Cerebellar cortex (tissue), 1 donor: ENCODE results near the gene PYM1.

ENCODE experiments used
- DNase-seq: peaks from one replicate; pipeline ENCODE4 v3.0.0-alpha.2; 2015; ENCODE audit warnings: low spot score

PYM1 gene

DNA sequence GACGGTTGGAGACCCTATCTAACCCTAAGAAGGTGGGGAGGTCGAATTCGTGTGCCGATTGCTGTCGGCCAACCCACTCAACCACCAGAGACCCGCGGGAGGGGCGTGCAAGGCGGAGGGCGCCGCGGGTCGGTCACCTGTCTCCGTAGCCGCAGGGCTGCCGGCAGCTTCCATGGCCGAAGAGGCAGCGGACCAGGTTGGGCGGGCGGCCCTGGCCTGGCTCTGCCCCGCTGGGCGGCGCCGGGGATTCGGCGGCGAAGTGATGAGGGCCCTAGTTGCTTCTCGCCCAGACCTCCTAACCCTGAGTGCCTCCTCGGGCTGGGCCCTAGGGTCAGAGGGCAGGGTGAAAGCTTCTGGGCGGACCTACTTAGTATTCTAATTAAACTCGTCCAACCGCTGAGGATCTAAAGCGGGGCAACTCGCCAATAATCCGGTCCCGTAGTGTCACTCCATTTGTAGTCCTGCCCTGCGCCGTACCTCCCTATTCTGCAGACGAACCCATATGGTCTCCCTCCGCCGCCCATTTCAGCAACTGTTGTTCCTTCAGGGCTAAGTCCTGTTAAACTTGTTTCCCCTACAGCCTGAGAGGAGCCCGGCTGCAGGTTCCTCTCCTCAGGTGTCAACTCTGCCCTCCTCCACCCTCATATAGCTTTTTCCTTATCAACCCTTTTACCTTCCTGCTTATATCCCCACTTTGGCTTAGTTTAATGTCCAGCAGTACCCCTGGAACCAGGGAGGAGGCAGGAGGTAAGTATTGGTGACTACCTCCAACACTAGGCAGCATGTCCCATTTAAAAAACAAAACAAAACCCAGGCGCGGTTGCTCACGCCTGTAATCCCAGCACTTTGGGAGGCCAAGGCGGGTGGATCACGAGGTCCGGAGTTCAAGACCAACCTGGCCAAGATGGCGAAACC, at the start of gene PYM1:
Gene PYM1 (minus strand): TSS at position 307 of the 915 bp plus-strand sequence. CDS start 133 bp downstream, at position 174.
- peak; percentile 93 for DNase-seq

DNA sequence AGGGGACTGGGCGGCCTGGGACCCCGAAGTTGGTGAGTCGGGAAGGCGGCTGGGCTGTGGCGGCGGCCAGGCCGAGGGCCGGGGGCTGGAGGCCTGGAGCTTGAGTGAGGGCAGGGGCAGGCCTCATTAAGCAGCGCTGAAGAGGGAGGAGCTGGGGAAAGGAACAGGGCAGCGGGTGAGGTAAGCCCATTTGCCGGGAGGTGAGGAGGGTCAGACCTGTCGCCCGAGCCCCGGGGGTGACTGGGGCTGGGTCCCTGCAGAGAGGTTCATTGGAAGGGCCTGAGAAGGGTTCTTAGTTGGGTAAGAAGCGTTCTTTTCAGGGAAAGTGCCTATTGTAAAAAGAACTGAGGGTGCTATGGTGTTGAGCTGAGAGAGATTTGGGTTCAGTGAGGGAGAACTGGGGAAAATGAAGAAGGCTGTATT, 46.6 kb upstream of the PYM1 start:
- DNase-seq: peak; percentile 44

DNA sequence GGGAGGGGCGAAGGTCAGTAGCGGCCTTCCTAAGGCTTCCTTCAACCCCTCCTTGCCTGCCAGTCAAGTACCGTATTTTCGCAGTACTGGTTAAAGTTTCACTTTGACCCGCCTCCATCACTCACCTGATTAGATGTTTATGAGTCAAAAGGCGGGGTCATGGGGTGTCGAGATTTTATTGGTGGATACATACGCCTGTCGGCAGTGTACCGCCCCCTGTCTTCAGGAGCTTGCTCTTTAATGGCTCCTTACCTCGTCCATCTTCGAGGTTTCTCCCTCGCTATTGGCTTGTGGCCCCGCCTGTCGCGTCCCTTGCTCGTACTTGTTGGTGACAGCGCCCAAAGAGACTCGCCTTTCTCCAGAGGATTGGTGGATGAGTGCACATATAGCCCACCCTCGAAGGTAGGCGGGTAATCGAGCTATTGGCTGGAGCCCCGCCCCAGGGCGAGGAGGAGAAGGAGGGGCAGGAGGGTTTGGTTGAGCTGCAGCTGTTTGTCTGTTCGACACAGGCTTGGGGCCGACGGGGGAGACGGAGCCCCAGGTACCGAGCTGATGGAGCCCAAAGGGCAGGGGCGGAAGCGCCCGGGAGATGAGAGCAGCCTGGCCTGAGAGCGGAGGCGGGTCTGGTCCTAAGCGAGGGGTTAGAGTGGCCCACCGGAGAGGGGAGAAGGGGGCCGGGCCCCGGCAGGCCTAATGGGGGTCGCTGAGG, 46.1 kb upstream of the PYM1 start, which contains the start of gene RAB5B:
Gene RAB5B (plus strand): TSS at position 480 of the 709 bp plus-strand sequence. CDS start 12,883 bp downstream, outside the sequence.
- DNase-seq: peak; percentile 100

DNA sequence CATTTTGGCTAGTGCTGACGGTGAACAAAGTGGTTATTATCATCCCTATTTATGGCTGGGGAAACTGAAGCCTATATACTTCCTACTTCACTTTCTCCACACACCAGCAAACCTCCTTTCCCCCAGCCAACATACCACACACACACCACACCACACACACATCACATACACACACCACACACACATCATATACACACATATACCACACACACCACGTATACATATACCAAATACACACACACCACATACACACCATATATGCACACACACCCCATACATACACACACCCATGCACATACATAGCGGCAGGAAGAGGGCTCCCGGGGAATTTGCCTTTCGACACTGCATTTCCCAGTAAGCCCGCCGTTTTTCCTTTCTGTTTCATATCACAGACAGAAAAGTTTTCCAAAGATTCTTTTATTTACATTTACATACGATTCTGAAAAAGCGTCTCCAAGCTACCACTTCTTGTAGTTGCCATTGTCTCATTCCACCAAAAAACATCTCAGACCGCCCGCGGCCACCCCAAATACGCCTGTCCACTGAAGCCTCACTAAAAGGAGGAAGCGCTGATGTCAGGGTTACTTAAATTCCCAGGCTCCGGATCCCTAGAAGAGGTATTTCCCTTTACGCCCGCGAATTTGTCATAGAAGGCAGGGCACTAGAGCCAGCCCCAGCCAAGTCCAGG, 45.4 kb upstream of the PYM1 start:
- DNase-seq: no peak

DNA sequence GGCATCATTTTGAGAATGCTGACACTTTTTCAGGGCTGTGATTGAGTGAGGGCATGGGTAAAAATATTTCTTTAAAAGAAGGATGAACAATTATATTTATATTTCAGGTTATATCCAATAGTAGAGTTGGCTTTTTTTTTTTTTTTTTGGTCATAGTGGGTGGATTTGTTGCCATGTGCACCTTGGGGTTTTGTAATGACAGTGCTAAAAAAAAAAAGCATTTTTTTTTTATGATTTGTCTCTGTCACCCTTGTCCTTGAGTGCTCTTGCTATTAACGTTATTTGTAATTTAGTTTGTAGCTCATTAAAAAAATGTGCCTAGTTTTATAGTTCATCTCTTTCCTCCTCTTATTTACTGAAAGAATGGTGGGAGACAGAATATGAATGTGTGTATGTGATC, 44.8 kb upstream of the PYM1 start:
- no peak for DNase-seq

DNA sequence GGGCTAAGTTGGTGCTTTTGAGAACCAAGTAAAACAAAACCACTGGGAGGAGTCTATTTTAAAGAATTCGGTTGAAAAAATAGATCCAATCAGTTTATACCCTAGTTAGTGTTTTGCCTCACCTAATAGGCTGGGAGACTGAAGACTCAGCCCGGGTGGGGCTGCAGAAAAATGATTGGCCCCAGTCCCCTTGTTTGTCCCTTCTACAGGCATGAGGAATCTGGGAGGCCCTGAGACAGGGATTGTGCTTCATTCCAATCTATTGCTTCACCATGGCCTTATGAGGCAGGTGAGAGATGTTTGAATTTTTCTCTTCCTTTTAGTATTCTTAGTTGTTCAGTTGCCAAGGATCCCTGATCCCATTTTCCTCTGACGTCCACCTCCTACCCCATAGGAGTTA, 44.3 kb upstream of the PYM1 start:
- DNase-seq: peak; percentile 21

DNA sequence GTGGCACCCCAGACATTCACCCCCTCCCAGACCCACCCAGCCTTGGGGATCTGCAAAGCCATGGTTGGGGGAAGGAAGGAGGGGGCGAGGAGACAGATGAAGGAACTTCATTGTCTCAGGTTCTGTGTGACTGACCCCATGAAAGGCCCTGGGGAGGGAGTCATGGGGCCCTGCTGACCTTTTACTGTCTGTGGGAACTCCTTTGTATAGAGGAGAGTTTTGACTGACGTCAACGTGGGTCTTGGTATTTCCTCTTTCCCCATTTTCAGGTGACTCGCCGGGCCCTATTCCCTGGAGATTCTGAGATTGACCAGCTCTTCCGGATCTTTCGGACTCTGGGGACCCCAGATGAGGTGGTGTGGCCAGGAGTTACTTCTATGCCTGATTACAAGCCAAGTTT, 43.1 kb upstream of the PYM1 start:
- no peak for DNase-seq

DNA sequence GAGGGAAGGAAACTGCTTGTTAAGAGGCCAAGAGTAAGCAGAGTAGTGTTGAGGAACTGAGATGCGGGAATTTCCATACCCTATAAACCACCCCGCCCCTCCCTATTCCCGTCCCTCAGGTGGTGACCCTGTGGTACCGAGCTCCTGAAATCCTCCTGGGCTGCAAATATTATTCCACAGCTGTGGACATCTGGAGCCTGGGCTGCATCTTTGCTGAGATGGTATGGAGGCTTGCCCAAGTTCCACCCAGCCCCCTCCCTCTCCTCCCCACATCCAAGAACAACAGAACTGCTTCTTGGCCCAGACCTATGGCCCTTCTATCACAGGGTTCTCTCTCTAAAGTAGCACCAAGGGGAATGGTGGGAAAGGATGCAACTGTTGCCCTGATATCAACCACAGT, 41.7 kb upstream of the PYM1 start:
- no peak for DNase-seq

DNA sequence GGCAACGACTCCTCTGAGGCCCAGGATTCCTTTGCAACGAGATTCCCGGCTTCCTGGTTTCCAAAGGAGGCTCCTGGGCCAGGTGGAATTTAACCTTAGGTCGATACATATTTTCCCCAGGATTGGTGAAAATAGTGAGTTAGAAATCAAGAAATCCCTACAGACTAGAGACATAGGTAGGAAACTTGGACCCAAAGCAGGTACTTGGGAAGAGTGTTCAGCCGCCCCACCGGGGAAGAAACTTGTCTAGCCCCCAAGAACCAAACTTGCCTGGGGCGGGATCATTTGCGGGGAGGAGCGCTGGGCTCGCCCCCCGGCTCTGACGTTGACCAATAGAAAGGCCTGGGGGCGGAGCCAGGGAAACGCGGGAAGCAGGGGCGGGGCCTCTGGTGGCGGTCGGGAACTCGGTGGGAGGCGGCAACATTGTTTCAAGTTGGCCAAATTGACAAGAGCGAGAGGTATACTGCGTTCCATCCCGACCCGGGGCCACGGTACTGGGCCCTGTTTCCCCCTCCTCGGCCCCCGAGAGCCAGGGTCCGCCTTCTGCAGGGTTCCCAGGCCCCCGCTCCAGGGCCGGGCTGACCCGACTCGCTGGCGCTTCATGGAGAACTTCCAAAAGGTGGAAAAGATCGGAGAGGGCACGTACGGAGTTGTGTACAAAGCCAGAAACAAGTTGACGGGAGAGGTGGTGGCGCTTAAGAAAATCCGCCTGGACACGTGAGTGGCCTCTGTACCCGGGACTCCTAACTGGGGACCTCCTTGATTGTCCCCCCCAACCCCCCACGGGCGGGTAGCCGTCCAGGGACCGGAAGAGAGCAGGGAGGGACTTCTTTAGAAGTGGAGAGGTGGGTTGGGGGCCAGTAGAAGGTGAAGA, 39.0 kb upstream of the PYM1 start, which contains the start of gene CDK2:
Gene CDK2 (plus strand): TSS at position 423 of the 874 bp plus-strand sequence. CDS start 179 bp downstream, at position 602.
- peak; percentile 84 for DNase-seq

DNA sequence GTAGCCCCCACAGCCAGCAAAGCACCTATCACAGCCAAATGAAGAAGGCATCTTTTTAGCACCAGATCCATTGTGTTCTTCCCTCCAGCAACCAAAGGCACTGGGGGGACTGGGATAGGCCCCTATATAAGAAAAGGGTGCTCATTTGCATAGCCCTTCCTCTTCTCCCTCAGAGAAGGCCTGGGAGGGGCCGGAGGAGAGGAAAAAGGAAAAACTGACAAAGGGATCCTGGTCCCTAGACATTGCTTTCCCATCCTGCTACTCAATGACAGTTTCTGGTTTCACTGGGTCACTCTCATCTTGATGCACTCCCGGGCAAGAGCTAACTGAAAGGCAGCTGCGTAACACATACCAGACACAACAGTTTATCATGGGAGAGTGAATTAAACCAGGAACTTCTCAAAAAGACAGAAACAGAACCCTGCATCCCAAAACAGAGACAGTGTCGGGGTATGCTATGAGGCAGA, 38.3 kb upstream of the PYM1 start, which contains the start of gene PMEL:
Gene PMEL (minus strand): TSS at position 102 of the 467 bp plus-strand sequence. CDS start 31 bp downstream, at position 71.
- DNase-seq: peak; percentile 24

DNA sequence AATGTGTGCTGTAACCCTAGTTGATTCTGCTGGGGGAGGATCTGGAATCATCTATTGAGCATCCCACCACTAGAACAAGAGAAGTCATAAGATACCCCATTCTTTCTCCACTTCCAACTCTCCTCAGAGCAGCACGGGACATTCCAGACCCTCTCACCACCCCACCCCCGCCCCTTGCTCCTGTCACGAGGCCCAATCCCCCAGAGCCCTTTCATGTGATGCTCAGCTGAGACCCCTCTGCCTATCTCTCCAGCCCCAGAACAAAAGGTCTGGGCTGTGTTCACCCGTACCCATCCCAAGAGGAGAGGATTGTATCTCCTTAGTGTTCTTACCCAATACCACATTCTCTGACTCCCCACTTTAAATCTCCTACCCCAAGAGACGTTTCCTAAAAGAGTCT, 37.5 kb upstream of the PYM1 start:
- no peak for DNase-seq

DNA sequence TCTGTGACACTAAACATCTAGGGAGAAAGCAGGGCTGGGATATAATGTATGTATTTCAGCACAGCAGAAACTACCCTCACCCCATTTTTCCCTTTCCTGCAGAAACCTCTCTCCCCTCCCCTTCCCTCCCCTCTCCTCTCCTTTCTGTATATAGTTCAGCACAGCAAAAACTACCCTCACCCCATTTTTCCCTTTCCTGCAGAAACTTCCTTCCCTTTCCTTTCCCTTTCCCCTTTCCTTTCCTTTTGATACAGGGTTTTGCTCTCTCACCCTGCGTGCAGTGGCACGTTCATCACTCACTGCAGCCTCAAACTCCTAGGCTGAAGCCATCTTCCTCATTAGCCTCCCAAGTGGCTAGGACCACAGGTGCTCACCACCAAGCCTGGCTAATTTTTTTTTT, 36.1 kb upstream of the PYM1 start:
- DNase-seq: no peak

DNA sequence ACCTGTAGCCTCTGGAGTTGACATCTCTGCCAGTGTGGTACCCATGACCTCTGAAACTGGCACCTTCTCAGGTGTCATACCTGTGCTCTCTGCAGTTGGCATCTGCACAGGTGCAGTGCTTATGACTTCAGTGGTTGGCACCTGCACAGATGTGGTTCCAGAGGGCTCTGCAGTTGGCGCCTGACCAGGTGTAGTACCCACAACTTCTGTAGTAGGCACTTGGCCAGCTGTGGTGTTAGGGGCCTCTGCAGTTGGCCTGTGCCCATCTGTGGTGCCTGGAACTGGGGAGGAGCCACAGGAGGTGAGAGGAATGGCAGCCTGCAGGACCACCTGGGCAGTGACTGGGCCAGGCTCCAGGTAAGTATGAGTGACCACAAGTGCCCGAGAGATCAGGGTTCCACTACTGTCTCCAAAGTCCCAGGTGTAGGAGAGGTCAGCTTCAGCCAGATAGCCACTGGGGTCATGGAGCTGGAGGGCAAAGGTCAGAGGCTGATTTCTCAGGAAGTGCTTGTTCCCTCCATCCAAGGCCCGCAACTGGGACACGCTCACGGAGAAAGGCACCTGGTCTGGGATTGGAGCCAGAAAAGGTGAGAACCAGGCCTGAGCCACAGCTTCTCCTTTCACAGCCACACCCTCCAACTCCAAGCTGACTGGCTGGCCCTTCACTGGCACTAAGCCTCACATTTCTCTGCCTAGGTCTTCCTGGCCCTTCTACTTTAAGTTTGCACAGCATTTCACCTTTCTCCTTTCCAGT, 29.6 kb upstream of the PYM1 start:
- no peak for DNase-seq

DNA sequence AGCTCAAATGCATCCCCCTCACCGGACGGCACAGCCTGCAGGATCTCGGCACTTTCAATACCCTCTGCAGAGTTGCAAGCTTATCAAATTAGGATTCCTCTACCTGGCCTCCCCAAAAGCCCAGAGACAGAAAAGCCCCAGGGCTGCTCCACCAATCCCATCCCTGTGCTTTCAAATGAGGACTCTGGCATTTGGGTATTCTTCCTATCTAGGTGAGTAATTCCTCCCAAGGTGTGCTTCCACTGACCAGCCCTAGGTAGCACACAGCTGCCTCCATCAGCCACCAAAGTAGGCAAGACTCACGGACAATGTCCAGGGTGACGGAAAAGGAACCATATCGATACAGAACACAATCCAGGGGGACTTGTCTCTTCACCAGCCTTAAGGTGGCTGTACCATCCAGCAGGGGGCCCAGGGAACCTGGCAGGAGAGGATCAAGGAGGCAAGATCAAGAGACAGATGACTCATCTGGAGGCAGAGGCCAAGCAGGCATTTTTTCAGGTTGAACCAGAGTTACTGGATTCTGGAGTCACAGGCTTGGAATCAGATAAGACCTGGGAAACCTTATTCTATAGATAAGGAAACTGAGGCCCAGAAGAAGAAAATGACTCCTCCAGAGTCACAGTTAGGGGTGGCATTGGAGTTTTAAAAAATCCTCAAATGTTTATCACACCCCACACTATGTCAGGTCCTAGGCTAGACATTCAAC, 28.3 kb upstream of the PYM1 start:
- no peak for DNase-seq

DNA sequence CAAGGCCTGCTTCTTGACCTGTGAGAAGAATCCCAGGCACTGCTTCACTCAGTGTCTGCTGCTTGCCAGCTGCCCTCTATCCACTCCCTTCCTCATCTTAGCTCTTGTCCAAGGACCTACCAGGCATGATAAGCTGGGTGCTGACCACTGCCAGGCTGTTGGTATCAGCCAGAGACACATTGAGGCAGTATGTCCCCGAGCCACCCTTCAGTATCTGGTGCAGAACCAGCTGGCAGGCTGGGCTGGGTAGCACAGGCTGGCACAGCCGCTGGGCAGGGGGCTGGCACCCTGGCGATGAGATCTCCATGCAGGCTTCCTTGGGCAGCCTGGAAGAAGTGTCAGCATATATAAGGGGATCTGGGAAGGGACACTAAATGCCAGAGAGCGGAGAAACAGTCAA, 27.6 kb upstream of the PYM1 start:
- DNase-seq: no peak

DNA sequence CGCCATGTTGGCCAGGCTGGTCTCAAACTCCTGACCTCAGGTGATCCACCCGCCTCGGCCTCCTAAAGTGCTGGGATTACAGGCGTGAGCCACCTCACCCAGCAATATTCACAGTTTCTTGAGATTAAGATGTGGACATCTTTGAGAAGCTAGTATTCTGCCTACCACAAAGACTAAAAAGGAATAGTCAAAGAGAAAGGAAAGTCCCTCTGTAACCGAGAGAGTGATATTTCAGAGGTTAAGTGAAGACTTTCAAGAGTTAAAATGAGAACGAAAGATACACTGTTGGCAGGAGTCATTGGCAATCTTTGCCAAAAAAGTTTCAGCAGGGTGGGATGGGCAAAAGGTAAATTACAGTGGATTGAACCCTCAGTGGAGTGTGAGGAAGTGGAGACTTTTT, 18.9 kb upstream of the PYM1 start:
- no peak for DNase-seq

DNA sequence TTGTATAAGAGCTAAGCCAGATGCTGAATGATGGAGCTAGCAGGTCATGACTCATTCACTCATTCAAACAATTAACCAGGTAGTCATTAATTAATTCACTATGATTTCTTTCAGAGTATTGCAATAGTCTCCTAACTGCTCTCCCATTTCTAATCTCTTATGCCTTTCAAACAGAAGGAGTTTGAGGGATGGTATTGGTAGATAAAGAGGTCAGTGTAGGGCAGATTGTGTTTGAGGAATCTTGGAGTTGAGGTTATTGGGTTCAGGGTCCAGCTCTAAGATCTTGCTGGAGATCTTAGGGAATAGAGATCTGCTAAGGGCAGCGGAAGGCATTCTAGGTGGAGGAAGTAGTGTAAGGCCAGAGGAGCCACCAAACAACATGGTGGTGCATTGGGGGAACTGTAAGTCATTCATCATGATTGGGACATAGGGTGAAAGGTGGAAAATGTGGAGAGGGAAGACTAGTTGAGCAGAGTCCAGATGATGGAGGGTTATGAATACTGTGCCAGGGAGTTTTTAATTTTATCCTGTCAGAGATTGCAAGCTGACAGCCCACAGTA, 15.0 kb upstream of the PYM1 start:
- DNase-seq: no peak

DNA sequence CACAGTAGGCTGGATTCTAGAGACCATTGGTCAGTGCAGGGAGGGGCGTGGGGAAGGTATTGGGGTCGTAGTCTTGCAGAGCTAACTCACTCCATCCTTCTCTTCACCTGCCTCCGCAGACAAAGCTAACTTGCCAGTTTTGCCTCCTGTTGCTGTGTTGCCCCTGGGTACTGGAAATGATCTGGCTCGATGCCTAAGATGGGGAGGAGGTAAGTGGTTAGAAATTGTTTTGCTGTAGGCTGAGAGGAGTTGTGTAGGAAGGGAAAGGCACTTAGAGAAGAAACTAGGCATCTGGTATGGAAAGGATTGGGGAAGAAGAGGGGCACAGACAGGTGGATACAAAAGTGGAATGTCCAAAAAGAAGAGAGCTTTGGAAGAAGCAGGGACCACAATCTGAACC, 14.4 kb upstream of the PYM1 start:
- DNase-seq: no peak

DNA sequence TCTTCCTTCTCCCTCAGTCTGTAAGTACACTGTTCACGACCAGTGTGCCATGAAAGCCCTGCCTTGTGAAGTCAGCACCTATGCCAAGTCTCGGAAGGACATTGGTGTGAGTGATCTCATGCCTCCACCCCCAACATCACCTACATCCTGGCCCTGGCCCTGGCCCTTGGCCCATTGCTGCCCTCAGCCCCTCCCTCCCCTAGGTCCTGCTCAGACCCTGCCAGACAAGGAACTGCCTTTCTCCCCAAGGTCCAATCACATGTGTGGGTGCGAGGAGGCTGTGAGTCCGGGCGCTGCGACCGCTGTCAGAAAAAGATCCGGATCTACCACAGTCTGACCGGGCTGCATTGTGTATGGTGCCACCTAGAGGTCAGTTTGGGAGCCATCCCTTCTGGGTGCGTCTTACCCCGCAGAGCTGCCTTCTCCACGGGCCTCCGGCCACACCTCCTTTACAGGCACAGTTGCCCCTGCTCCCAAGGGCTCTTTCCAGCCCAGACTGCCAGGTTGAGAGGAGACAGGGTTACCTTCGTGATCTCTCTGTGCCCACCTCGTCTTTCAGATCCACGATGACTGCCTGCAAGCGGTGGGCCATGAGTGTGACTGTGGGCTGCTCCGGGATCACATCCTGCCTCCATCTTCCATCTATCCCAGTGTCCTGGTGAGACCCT, 12.5 kb upstream of the PYM1 start:
- DNase-seq: peak; percentile 87
